ENCODE results near the gene MX1.

GRCh38 chr21:41387824-41388223 is 38.2 kb upstream of the MX1 start:
- no peak for TF ChIP-seq CTCF (IDR thresholded peaks at IDR 0.05)
- no peak for TF ChIP-seq RFX5 (IDR thresholded peaks at IDR 0.05)
- TF ChIP-seq MAX (IDR thresholded peaks at IDR 0.05): no peak
- no peak for TF ChIP-seq ZC3H11A (IDR thresholded peaks at IDR 0.05)
